WTC11 (cell line): ENCODE measurements around the gene SNRNP27. TPM values are rescaled to one million over a fixed set of nuclear protein-coding genes. Genes with fewer than 3 reads are reported as not detected.

Experiments
- ATAC-seq: fragments of 200-7000 bp; cut with Tn5 transposase; 2 replicates; pipeline ENCODE4 v1.10.0; 2021; ENCODE audit warnings: mild to moderate bottlenecking, moderate library complexity
- CTCF ChIA-PET: fragments of 300-600 bp; sonication (Branson Sonifier 250); formaldehyde crosslinking; loops from one replicate; lab custom pipeline; 2021; ENCODE audit warnings: antibody characterized with exemption; lab: Charles Lee
- POLR2A ChIA-PET: fragments of 350-600 bp; sonication (Branson Sonifier 250); formaldehyde crosslinking; loops from one replicate; lab custom pipeline; 2021; ENCODE audit warnings: antibody characterized with exemption; lab: Charles Lee
- DNase-seq: peaks from one replicate; pipeline ENCODE4 v3.0.0; 2021; ENCODE audit warnings: low spot score
- H3K27ac Mint-ChIP-seq: 2 replicates; pipeline ENCODE4 v1.8.0; 2021; ENCODE audit warnings: mixed read lengths
- H3K27me3 Mint-ChIP-seq: 2 replicates; pipeline ENCODE4 v1.8.0; 2021; ENCODE audit warnings: low read depth, mild to moderate bottlenecking, moderate library complexity, mixed read lengths
- H3K36me3 Mint-ChIP-seq: 2 replicates; pipeline ENCODE4 v1.8.0; 2021; ENCODE audit warnings: mixed read lengths
- H3K4me1 Mint-ChIP-seq: 2 replicates; pipeline ENCODE4 v1.8.0; 2022; ENCODE audit warnings: mixed read lengths
- H3K4me3 Mint-ChIP-seq: 2 replicates; pipeline ENCODE4 v1.8.0; 2021; ENCODE audit warnings: mild to moderate bottlenecking, moderate library complexity, mixed read lengths
- H3K9me3 Mint-ChIP-seq: 2 replicates; pipeline ENCODE4 v1.8.0; 2021; ENCODE audit warnings: mixed read lengths
- CREB1 ChIP-seq: sonication (generic); formaldehyde crosslinking; IDR thresholded peaks from 2 replicates; pipeline ENCODE4 v1.8.0; 2023; ENCODE audit warnings: mild to moderate bottlenecking, missing genetic modification reagents
- E2F4 ChIP-seq: sonication (generic); formaldehyde crosslinking; IDR thresholded peaks from 2 replicates; pipeline ENCODE4 v1.8.1; 2022; ENCODE audit warnings: low read depth, mild to moderate bottlenecking, moderate library complexity, missing genetic modification reagents, borderline replicate concordance
- ELF4 ChIP-seq: sonication (generic); formaldehyde crosslinking; IDR thresholded peaks from 2 replicates; pipeline ENCODE4 v1.8.1; 2022; ENCODE audit warnings: low read depth, mild to moderate bottlenecking, moderate library complexity, missing genetic modification reagents
- ESRRA ChIP-seq: sonication (generic); formaldehyde crosslinking; IDR thresholded peaks from 2 replicates; pipeline ENCODE4 v1.8.1; 2022; ENCODE audit warnings: mild to moderate bottlenecking, missing genetic modification reagents, borderline replicate concordance
- FOXJ3 ChIP-seq: sonication (generic); formaldehyde crosslinking; IDR thresholded peaks from 2 replicates; pipeline ENCODE4 v1.9.0; 2021; ENCODE audit warnings: missing genetic modification reagents, mild to moderate bottlenecking, borderline replicate concordance
- FOXK1 ChIP-seq: sonication (generic); formaldehyde crosslinking; IDR thresholded peaks from 2 replicates; pipeline ENCODE4 v1.8.0; 2022; ENCODE audit warnings: mild to moderate bottlenecking, moderate library complexity, missing genetic modification reagents
- FOXP4 ChIP-seq: sonication (generic); formaldehyde crosslinking; IDR thresholded peaks from 2 replicates; pipeline ENCODE4 v1.8.0; 2022; ENCODE audit warnings: mild to moderate bottlenecking, missing genetic modification reagents
- JUN ChIP-seq: sonication (generic); formaldehyde crosslinking; IDR thresholded peaks from 2 replicates; pipeline ENCODE4 v1.8.0; 2023; ENCODE audit warnings: mild to moderate bottlenecking, missing genetic modification reagents
- MLX ChIP-seq: sonication (generic); formaldehyde crosslinking; IDR thresholded peaks from 2 replicates; pipeline ENCODE4 v1.8.1; 2023; ENCODE audit warnings: mild to moderate bottlenecking, missing genetic modification reagents, moderate library complexity
- NFE2L1 ChIP-seq: sonication (generic); formaldehyde crosslinking; IDR thresholded peaks from 2 replicates; pipeline ENCODE4 v1.8.1; 2023; ENCODE audit warnings: missing genetic modification reagents
- PRDM15 ChIP-seq: sonication (generic); formaldehyde crosslinking; IDR thresholded peaks from 2 replicates; pipeline ENCODE4 v1.8.0; 2022; ENCODE audit warnings: missing genetic modification reagents
- PREB ChIP-seq: sonication (generic); formaldehyde crosslinking; IDR thresholded peaks from 2 replicates; pipeline ENCODE4 v1.8.1; 2022; ENCODE audit warnings: mild to moderate bottlenecking, missing genetic modification reagents, moderate library complexity, borderline replicate concordance
- PRRX2 ChIP-seq: fragments of 250-450 bp; sonication (Bioruptor Pico); IDR thresholded peaks from 2 replicates; pipeline ENCODE4 v1.8.0; 2021; ENCODE audit warnings: mild to moderate bottlenecking
- SOX15 ChIP-seq: fragments of 250-450 bp; sonication (Bioruptor Pico); IDR thresholded peaks from 2 replicates; pipeline ENCODE4 v1.9.0; 2021; ENCODE audit warnings: mild to moderate bottlenecking
- USF1 ChIP-seq: sonication (generic); formaldehyde crosslinking; IDR thresholded peaks from 2 replicates; pipeline ENCODE4 v1.8.0; 2022; ENCODE audit warnings: mild to moderate bottlenecking, missing genetic modification reagents
- ZNF121 ChIP-seq: sonication (generic); formaldehyde crosslinking; IDR thresholded peaks from 2 replicates; pipeline ENCODE4 v1.8.0; 2023; ENCODE audit warnings: missing genetic modification reagents
- ZNF219 ChIP-seq: sonication (generic); formaldehyde crosslinking; IDR thresholded peaks from 2 replicates; pipeline ENCODE4 v1.8.0; 2023; ENCODE audit warnings: missing genetic modification reagents, mild to moderate bottlenecking, borderline replicate concordance
- ZNF232 ChIP-seq: sonication (generic); formaldehyde crosslinking; IDR thresholded peaks from 2 replicates; pipeline ENCODE4 v1.8.0; 2022; ENCODE audit warnings: mild to moderate bottlenecking, missing genetic modification reagents
- ZNF263 ChIP-seq: sonication (generic); formaldehyde crosslinking; IDR thresholded peaks from 2 replicates; pipeline ENCODE4 v1.8.1; 2022; ENCODE audit warnings: low read depth, mild to moderate bottlenecking, moderate library complexity, missing genetic modification reagents
- ZNF512 ChIP-seq: sonication (generic); formaldehyde crosslinking; IDR thresholded peaks from 2 replicates; pipeline ENCODE4 v1.8.1; 2022; ENCODE audit warnings: missing genetic modification reagents, borderline replicate concordance
- total RNA-seq: library from RNA; stranded (reverse); gene quantifications from 3 replicates; pipeline ENCODE4 v1.2.3, GENCODE V29; 2021

The SNRNP27 gene
- total RNA-seq, 1 experiment from 2014 or later, result 38.4 TPM

GRCh38 chr2:69863298-69863697 is 30.5 kb upstream of the SNRNP27 start:
- no peak for DNase-seq
- POLR2A ChIA-PET, result no interaction called here

More at GRCh38 chr2:69863298-69863697, 30.5 kb upstream of the SNRNP27 start:
- Mint-ChIP-seq H3K27me3 (no peaks in the 10 kb centered on the region), H3K27ac (no peak overlapping the region), H3K9me3 (no peaks in the 10 kb centered on the region), H3K4me1 (no peaks in the 10 kb centered on the region), H3K4me3 (no peak overlapping the region), H3K36me3 (peaks cover 33% of the 10 kb centered on the region)
- CTCF ChIA-PET, result interaction anchor here (1.8 kb wide), 1 partner anchor 139 kb away, joined by 5 read pairs; no protein-coding TSS in a partner anchor
- TF ChIP-seq ZNF219 (CRISPR knock-in tag) (no peak), FOXJ3 (CRISPR knock-in tag) (no peak), E2F4 (no peak), MLX (CRISPR knock-in tag) (no peak), FOXP4 (CRISPR knock-in tag) (no peak), ELF4 (CRISPR knock-in tag) (no peak), PRRX2 (CRISPR knock-in tag) (no peak), ESRRA (CRISPR knock-in tag) (no peak), PREB (CRISPR knock-in tag) (no peak), SOX15 (CRISPR knock-in tag) (no peak), CREB1 (CRISPR knock-in tag) (no peak), PRDM15 (CRISPR knock-in tag) (no peak), FOXK1 (CRISPR knock-in tag) (no peak), ZNF512 (CRISPR knock-in tag) (no peak), NFE2L1 (CRISPR knock-in tag) (no peak), USF1 (CRISPR knock-in tag) (no peak), JUN (CRISPR knock-in tag) (no peak), ZNF263 (CRISPR knock-in tag) (no peak), ZNF121 (CRISPR knock-in tag) (no peak), ZNF232 (no peak)
- no peak for ATAC-seq
